Measurements from ENCODE around the gene PTK6. TPM values are rescaled to one million over a fixed set of nuclear protein-coding genes. Genes with fewer than 3 reads are reported as not detected.

Gene PTK6
- total RNA-seq, 1 experiment from 2014 or later = 6.7 TPM

DNA sequence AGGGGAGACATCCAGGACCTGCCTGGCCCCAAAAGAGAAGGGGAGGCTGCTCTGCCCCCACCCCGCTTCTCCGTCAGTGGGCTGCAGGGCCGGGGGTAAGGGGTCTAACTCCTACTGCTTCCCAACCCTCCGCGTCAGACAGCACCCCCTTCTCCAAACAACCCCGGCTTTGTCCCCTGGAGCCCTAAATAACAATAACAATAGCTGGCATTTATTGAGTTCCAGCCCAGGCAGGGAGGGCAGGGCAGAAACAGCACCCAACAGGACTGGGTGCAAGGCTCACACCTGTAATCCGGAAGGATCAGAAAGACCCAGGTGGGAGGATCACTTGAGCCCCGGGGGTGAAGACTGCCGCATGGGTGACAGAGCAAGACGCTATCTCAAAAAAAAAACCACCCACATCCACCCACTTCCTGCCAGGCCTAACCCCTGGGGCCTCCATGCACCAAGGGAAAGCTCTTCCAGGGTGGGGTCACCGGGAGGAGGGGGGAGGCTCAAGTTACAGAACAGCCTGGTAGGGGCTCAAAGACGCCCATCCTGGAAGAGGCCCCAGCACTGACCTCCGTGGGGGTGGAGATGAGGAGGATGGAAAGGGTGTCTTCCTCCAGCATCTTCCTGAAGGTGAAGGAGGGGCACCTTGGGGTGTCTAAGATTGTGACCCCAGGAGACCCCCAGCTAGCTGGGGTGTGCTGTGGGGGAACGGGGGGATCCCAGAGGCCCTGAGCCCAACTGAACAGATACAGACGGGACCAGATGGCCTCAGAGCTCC lies 15.5 kb upstream of the PTK6 start:
- intact Hi-C loops (cut with micrococcal nuclease) = no loop called here
- no peaks in the 10 kb centered on the region for H3K36me3 ChIP-seq (ENCODE audit: control insufficient read depth in 1 of 2, insufficient read depth in 2 of 2, low read length in 2 of 2)
- H3K9me2 ChIP-seq (ENCODE audit: insufficient read depth) = no peaks in the 10 kb centered on the region
- POLR2A ChIA-PET = no interaction called here
- H3K4me2 ChIP-seq (ENCODE audit: low read length) = peak overlapping the region; percentile 62
- DNase-seq (ENCODE audit: low read depth, low spot score) (no peak), ATAC-seq (no peak)
- no TSS peak for BruUV-seq (replicated peaks)
- no peak overlapping the region for H3K4me3 ChIP-seq (replicated peaks in 1 of 2; ENCODE audit: low read depth in 1 of 2, low read length in 2 of 2)
- no peaks in the 10 kb centered on the region for H3K79me2 ChIP-seq (ENCODE audit: insufficient read depth, low read length)
- H4K20me1 ChIP-seq (ENCODE audit: insufficient read depth) = no peaks in the 10 kb centered on the region
- TF ChIP-seq, protein P1, sequence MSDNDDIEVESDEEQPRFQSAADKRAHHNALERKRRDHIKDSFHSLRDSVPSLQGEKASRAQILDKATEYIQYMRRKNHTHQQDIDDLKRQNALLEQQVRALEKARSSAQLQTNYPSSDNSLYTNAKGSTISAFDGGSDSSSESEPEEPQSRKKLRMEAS (IDR thresholded peaks at IDR 0.05) = no peak
- TF ChIP-seq SRF (IDR thresholded peaks at IDR 0.05; ENCODE audit: low read depth) (no peak), CEBPB (IDR thresholded peaks at IDR 0.05; ENCODE audit: low read depth) (no peak), POLR2AphosphoS5 (IDR thresholded peaks at IDR 0.05; ENCODE audit: low read depth, low read length) (no peak), TCF7L2 (IDR thresholded peaks at IDR 0.05; ENCODE audit: borderline replicate concordance, extremely low read depth, insufficient read depth, insufficient read length) (no peak), SP1 (IDR thresholded peaks at IDR 0.05; ENCODE audit: low read depth) (no peak), JUND (IDR thresholded peaks at IDR 0.05) (no peak), EZH2phosphoT487 (IDR thresholded peaks at IDR 0.05; ENCODE audit: borderline replicate concordance) (no peak), CBX3 (IDR thresholded peaks at IDR 0.05; ENCODE audit: low read depth) (no peak), ELF1 (IDR thresholded peaks at IDR 0.05; ENCODE audit: borderline replicate concordance, low read depth) (no peak), SIN3A (IDR thresholded peaks at IDR 0.05; ENCODE audit: low read depth) (no peak), FOSL1 (IDR thresholded peaks at IDR 0.05; ENCODE audit: low read depth) (no peak), ZFX (IDR thresholded peaks at IDR 0.05) (no peak), EGR1 (IDR thresholded peaks at IDR 0.05; ENCODE audit: low read depth) (no peak), ZNF274 (IDR thresholded peaks at IDR 0.05; ENCODE audit: low read depth, low read length) (no peak)
- TF ChIP-seq, protein P2, sequence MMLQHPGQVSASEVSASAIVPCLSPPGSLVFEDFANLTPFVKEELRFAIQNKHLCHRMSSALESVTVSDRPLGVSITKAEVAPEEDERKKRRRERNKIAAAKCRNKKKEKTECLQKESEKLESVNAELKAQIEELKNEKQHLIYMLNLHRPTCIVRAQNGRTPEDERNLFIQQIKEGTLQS (IDR thresholded peaks at IDR 0.05) = no peak
- TF ChIP-seq, protein P3, sequence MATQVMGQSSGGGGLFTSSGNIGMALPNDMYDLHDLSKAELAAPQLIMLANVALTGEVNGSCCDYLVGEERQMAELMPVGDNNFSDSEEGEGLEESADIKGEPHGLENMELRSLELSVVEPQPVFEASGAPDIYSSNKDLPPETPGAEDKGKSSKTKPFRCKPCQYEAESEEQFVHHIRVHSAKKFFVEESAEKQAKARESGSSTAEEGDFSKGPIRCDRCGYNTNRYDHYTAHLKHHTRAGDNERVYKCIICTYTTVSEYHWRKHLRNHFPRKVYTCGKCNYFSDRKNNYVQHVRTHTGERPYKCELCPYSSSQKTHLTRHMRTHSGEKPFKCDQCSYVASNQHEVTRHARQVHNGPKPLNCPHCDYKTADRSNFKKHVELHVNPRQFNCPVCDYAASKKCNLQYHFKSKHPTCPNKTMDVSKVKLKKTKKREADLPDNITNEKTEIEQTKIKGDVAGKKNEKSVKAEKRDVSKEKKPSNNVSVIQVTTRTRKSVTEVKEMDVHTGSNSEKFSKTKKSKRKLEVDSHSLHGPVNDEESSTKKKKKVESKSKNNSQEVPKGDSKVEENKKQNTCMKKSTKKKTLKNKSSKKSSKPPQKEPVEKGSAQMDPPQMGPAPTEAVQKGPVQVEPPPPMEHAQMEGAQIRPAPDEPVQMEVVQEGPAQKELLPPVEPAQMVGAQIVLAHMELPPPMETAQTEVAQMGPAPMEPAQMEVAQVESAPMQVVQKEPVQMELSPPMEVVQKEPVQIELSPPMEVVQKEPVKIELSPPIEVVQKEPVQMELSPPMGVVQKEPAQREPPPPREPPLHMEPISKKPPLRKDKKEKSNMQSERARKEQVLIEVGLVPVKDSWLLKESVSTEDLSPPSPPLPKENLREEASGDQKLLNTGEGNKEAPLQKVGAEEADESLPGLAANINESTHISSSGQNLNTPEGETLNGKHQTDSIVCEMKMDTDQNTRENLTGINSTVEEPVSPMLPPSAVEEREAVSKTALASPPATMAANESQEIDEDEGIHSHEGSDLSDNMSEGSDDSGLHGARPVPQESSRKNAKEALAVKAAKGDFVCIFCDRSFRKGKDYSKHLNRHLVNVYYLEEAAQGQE (IDR thresholded peaks at IDR 0.05; ENCODE audit: low read depth) = no peak
- TF ChIP-seq, protein P4, sequence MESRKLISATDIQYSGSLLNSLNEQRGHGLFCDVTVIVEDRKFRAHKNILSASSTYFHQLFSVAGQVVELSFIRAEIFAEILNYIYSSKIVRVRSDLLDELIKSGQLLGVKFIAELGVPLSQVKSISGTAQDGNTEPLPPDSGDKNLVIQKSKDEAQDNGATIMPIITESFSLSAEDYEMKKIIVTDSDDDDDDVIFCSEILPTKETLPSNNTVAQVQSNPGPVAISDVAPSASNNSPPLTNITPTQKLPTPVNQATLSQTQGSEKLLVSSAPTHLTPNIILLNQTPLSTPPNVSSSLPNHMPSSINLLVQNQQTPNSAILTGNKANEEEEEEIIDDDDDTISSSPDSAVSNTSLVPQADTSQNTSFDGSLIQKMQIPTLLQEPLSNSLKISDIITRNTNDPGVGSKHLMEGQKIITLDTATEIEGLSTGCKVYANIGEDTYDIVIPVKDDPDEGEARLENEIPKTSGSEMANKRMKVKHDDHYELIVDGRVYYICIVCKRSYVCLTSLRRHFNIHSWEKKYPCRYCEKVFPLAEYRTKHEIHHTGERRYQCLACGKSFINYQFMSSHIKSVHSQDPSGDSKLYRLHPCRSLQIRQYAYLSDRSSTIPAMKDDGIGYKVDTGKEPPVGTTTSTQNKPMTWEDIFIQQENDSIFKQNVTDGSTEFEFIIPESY (IDR thresholded peaks at IDR 0.05; ENCODE audit: extremely low read depth, insufficient replicate concordance, low read length) = no peak
- TF ChIP-seq, protein P5, sequence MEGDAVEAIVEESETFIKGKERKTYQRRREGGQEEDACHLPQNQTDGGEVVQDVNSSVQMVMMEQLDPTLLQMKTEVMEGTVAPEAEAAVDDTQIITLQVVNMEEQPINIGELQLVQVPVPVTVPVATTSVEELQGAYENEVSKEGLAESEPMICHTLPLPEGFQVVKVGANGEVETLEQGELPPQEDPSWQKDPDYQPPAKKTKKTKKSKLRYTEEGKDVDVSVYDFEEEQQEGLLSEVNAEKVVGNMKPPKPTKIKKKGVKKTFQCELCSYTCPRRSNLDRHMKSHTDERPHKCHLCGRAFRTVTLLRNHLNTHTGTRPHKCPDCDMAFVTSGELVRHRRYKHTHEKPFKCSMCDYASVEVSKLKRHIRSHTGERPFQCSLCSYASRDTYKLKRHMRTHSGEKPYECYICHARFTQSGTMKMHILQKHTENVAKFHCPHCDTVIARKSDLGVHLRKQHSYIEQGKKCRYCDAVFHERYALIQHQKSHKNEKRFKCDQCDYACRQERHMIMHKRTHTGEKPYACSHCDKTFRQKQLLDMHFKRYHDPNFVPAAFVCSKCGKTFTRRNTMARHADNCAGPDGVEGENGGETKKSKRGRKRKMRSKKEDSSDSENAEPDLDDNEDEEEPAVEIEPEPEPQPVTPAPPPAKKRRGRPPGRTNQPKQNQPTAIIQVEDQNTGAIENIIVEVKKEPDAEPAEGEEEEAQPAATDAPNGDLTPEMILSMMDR (IDR thresholded peaks at IDR 0.05 in 2 of 3, conservative IDR thresholded peaks at IDR 0.05 in 1 of 3; ENCODE audit: borderline replicate concordance in 1 of 3, insufficient read depth in 1 of 3, low read depth in 2 of 3, low read length in 2 of 3) = no peak
- CTCF ChIA-PET = interaction anchor here (0.6 to 2.2 kb wide), 2 partner anchors 15 to 21 kb away, joined by 3 to 8 read pairs; partner anchors contain the start of genes HELZ2 and PTK6
- H2AFZ ChIP-seq (ENCODE audit: low read depth, low read length, poor library complexity, severe bottlenecking) = no peak overlapping the region
- no peak overlapping the region for H3K9ac ChIP-seq (ENCODE audit: low read length)
- H3K9me3 ChIP-seq (ENCODE audit: control insufficient read depth in 1 of 2, insufficient read depth in 1 of 2, low read depth in 1 of 2, low read length in 2 of 2) = no peaks in the 10 kb centered on the region
- peak overlapping the region; percentile 38 for H3K27ac ChIP-seq (ENCODE audit: low read depth, low read length)
- no peaks in the 10 kb centered on the region for H3K27me3 ChIP-seq (ENCODE audit: insufficient read depth, low read length)
- RAD21 ChIA-PET (ENCODE audit: low non-redundant PET in 1 of 2, low total read pairs in 2 of 2, uncharacterized antibody in 2 of 2, unreplicated experiment in 2 of 2) = interaction anchor here in 1 of 2 experiments (0.7 kb wide), 1 partner anchor 14 kb away, joined by 3 read pairs; no protein-coding TSS in a partner anchor
- peaks cover 15 to 28% of the 10 kb centered on the region in 2 experiments for H3K4me1 ChIP-seq (ENCODE audit: control insufficient read depth in 1 of 2, insufficient read depth in 2 of 2, low read length in 2 of 2)

Measured in HCT116 (cell line).